Femur (tissue), 1 donor: ENCODE results near the gene AJAP1.

Source experiments
- DNase-seq: peaks from one replicate; pipeline ENCODE4 v3.0.0-alpha.2; 2017

AJAP1 gene

DNA sequence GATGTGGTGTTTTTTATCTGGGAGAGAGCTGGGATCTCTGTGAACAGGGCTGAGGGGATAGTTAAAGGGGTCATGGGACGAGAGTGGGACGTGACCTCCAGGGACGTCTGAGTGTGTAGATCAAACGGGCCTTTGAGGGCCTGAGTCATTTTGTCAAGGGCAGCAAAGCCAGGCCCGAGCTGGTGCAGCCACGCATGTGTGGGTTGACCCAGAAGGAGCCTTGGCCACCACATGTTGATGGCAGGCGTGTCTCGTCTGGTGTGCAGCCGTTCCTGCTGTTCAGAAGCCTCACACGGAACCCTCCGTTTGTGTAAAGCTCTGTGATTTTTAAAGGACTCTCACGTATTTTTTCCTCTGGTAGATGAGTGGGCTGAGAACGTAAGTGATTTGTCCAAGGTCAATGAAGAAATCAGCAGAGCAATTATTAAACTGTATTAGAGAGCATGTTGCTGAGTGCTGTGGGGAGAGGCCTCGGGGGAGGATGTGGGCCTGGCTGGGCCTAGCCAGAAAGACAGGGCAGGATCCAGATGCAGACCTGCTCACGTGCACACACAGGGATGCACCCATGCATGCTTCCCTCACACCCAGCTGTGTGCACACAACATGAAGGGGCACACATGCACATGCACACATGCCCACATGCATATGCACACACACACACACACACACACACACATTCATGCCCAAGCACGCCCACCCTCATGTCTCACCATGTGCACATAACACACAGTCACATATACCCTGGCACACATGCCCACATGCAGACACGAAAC, 89.8 kb downstream of the AJAP1 start:
- no peak for DNase-seq

- DNase-seq = no peak
Measured at GRCh38 chr1:4745560-4745959, 91.2 kb downstream of the AJAP1 start.

DNA sequence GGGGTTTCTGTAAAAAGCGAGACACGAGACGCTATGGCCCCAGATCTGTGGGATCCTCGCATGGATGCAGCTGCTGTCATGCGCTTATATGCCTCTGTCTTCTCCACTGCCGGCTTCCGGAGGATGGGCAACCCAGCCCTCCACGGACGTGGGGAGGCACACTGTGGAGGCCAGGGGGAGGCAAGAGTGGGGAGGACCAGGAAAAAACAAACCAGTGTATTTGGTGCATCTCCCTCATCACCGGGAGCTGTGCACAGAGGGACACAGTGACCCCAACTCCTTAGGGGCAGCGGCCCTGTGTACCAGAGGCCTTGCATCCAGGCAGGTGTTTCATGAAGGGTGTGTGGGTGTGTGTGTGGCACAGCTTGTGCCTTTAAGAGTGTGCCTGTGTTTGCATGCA, 95.0 kb downstream of the AJAP1 start:
- DNase-seq = no peak

GRCh38 chr1:4750177-4750576, 95.8 kb downstream of the AJAP1 start:
- DNase-seq = no peak

GRCh38 chr1:4752059-4752458, 97.7 kb downstream of the AJAP1 start:
- DNase-seq = no peak

DNA sequence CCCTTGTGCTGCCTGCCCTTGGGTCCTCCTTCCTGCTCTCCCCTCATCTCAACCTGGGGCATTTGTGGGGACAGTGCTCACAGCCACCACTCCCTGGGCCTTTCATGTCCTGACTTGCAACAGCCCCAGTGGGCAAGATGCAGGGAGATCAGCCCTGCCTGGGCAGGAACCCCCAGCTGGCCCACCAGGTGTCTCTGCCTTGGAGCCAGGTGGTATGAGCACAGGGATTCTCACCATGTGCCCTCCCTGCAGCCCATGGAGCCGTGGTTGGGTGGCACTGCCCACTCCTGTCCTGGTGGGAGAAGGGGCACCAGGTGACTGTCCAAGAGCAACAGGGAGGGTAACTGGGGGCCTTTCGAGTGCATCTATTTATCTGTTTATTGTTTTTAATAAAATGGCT, 100.4 kb downstream of the AJAP1 start:
- DNase-seq = no peak

- no peak for DNase-seq
Measured at GRCh38 chr1:4755301-4755845, 101.0 kb downstream of the AJAP1 start.

DNA sequence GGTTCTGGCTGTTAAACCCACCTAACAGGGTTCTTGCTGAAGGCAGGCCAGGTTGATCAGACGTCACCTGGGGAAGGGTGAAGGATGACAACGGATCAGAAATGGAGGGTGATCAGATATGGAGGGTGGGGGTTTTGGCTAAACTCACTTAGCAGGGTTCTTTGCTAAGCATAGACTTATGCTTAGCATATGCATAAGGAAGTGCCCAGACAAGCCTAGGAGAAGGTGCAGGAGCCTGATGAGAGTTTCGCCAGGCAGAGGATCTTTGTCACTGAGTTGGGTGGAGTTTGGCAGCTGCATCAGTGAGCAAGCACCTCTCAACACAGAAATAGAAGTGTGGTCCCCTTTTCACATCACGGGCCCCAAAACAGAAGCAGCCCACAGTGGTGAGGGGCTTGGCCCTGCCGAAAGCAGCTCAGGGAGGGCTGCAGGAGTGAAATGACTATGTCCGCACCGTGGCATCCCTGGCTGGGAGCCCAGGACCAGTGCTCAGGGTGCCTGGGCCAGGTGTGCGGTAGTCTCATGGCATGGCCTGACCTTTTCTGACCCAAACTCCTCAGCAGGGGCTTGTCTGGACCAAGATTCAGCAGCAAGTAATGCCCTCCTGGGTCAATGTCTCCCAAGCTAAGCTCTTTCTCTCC, 101.6 kb downstream of the AJAP1 start:
- no peak for DNase-seq

DNA sequence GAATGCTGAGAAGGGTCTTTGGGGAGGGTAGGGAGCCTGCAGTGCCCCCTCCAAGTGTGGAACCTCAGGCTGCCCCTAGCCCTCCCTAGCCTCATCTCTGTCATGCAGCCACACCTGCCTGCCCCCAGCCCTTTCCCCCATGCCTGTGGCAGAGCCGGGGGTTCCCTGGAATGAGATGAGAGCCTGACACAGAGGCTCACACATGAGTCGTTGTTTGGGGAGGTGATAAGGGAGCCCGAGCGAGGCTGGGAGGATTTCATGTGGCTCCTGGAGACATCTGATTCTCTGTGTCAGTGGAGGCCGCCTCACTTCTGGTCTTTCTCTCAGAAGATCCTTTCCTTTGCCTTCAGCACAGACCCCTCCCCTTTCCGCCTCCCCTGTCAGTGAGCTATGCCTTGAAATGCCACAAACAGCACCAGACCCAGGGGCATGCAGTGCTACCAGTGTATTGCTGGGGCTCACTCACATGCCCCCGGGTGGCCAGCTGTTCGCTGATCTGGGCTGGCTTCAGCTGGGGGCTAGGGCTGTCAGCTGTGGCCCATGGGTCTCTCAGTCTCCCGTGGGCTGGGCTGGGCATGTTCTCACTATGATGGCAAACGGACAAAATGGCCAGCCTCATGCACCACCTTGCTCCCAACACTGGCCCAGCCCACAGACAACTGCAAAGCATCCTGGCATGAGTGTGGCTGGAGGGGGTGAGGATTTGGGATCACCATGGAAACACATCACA, 102.6 kb downstream of the AJAP1 start:
- no peak for DNase-seq

GRCh38 chr1:4759671-4760070, 105.3 kb downstream of the AJAP1 start:
- no peak for DNase-seq

DNA sequence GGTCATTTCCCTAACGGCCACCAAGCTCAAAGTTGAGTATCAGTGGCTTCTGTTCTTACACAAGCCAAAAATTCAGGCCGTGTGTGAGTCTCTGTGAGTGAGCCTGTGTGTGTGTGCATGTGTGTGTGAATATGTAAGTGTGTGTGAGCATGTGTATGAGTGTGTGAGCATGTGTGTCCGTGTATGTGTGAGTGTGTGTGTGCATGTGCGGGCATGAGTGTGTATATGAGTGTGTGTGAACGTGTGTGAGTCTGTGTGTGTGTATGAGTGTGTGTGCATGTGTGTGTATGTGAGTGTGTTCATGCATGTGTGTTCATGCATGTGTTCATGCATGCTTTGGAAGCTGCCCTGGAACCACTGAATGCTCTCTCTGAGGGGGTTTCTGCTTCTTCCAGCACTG, 105.7 kb downstream of the AJAP1 start:
- no peak for DNase-seq

DNA sequence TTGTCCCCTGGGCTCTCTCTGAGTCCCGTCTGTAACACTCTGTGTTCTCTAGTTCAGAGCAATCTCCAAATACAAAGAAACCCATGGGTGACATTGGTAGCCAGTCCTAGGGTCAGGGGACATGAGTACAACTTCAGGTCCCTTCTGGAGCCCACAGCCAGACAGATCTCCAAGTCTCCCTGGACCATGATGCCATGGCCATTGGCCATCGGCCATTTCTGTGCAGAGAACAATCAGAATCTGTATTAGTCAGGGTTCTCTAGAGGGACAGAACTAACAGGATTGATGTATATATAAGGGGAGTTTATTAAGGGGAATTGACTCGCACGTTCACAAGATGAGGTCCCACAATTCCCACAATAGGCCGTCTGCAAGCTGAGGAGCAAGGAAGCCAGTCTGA, 106.9 kb downstream of the AJAP1 start:
- no peak for DNase-seq

DNA sequence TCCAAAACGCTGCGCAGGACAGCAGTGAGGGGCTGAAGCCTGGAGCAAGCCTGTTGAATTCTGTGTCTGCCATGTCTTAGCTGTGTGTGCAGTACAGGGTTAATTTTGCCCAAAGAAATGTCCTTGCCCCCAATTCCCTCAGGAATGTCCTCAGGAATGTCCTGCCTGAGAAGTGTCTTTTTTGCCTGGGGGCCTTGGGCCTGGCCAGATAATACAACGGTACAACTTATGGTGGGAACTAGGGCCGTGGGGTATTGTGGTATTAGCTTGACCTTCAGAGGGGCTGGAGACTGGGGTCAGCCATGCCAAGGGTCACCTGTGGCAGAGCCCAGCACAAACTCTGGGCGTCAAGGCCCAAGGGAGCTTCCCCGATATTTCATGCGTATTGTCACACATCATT, 107.7 kb downstream of the AJAP1 start:
- DNase-seq = no peak

- DNase-seq = no peak
Measured at GRCh38 chr1:4767308-4767707, 112.9 kb downstream of the AJAP1 start.

DNA sequence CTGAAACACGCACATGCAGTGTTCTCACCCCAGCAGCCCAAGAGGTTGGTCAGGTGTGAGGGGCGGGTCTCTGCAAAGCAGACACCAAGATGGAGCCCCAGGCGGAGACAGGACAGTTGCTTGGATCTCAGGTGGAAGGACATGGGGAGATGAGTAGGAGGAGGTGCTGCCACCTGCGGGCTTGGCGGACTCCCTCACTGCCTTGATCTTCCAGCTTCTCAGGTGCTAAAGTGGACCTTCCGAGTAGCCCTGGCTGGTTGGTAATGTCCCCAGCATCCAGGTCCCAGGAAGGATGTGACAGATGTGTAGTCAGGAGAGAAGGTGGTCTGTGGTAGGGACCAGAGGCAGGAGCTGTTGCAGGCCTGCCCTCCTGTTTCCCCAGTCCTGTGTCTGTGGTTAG, 114.1 kb downstream of the AJAP1 start:
- DNase-seq = no peak

DNA sequence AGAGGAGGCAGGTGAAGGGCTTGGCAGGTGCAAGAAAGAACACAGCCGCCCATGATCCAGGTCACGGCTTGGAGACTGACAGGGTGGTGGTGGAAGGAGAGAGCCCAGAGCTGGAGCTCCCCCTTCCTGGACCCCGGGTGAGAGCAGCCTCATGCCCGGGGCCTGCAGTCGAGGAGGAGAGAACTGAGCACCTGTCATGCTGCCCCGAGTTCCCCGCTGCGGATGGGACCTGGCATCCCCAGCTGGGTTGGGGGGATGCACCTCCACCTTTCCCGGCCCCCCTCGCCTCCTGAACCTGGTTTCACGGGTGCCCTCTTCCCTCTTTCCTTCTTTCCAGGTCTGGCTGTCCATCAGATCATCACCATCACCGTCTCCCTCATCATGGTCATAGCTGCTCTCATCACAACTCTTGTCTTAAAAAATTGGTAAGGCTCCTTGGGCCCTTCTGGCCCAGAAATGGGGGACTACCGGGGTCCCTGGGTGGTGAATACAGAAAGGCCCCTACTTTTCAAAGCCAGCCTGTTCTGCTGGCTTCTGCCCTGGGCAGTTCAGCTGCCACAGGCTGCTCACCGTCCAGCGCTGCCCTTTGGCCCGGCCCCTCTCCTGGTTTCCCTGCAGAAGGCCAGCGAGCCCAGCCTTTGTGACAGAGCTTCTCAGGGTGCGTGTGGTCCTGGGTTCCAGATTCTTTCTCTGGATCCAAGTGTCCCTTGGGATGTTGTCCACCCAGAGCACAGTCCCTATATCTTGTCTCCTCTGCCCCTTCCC, 115.3 kb downstream of the AJAP1 start:
- DNase-seq = no peak

GRCh38 chr1:4770713-4771112, 116.3 kb downstream of the AJAP1 start:
- no peak for DNase-seq

- DNase-seq = no peak
Measured at GRCh38 chr1:4771267-4771666, 116.9 kb downstream of the AJAP1 start.

- no peak for DNase-seq
Measured at GRCh38 chr1:4771721-4772120, 117.3 kb downstream of the AJAP1 start.

GRCh38 chr1:4772294-4773010, 118.0 kb downstream of the AJAP1 start:
- DNase-seq = no peak

- DNase-seq = no peak
Measured at GRCh38 chr1:4773226-4773625, 118.8 kb downstream of the AJAP1 start.

- no peak for DNase-seq
Measured at GRCh38 chr1:4775506-4775905, 121.1 kb downstream of the AJAP1 start.
